K562 (cell line): Measurements from ENCODE around the gene RNF144A. TPM values are rescaled to one million over a fixed set of nuclear protein-coding genes. Genes with fewer than 3 reads are reported as not detected.

ENCODE experiments used
- ARID1B ChIP-seq: fragments of 450-650 bp; IDR thresholded peaks from 2 replicates; pipeline ENCODE4 v1.6.1; 2016; ENCODE audit warnings: antibody characterized with exemption, mild to moderate bottlenecking, inconsistent platforms
- ASH1L ChIP-seq: fragments of 450-650 bp; IDR thresholded peaks from 2 replicates; pipeline ENCODE4 v1.6.1; 2018; ENCODE audit warnings: borderline replicate concordance, mild to moderate bottlenecking, low read depth; ENCODE audit not compliant: partially characterized antibody
- CREB5 ChIP-seq: fragments of 250-450 bp; sonication (Bioruptor Pico); IDR thresholded peaks from 2 replicates; pipeline ENCODE4 v1.5.0; 2020; ENCODE audit warnings: mild to moderate bottlenecking
- CTCF ChIP-seq, 3 experiments: IDR thresholded peaks in 2 of 3; conservative IDR thresholded peaks in 1 of 3; 2 replicates each; pipeline ENCODE4 v1.5.1; 2011 to 2012; ENCODE audit warnings: low read length in 3 of 3, mild to moderate bottlenecking in 3 of 3, control low read depth in 2 of 3, improper control_type of control experiment in 1 of 3, inconsistent platforms in 1 of 3, low read depth in 1 of 3, mixed read lengths in 1 of 3, moderate library complexity in 1 of 3; ENCODE audit not compliant: insufficient read depth in 2 of 3
- DLX4 ChIP-seq: fragments of 250-450 bp; sonication (Bioruptor Pico); IDR thresholded peaks from 2 replicates; pipeline ENCODE4 v1.6.1; 2021; ENCODE audit warnings: mild to moderate bottlenecking
- FOXJ3 ChIP-seq: sonication (generic); formaldehyde crosslinking; IDR thresholded peaks from 2 replicates; pipeline ENCODE4 v1.4.0; 2020; ENCODE audit warnings: mild to moderate bottlenecking, missing genetic modification reagents
- OTX1 ChIP-seq: fragments of 450-650 bp; formaldehyde crosslinking; IDR thresholded peaks from 2 replicates; pipeline ENCODE4 v1.4.0; 2022; ENCODE audit warnings: mild to moderate bottlenecking
- PCBP1 ChIP-seq: fragments of 200-400 bp; formaldehyde crosslinking; IDR thresholded peaks from 2 replicates; pipeline ENCODE4 v1.6.1; 2018; ENCODE audit warnings: mild to moderate bottlenecking, low read depth, low read length; ENCODE audit not compliant: poor library complexity, severe bottlenecking
- PHF21A ChIP-seq: fragments of 450-650 bp; IDR thresholded peaks from 2 replicates; pipeline ENCODE4 v1.6.1; 2017; ENCODE audit warnings: low read depth, borderline replicate concordance
- POLR2H ChIP-seq: IDR thresholded peaks from 2 replicates; pipeline ENCODE4 v1.6.1; 2016; ENCODE audit warnings: missing genetic modification characterization, low read depth, mild to moderate bottlenecking, control low read depth, missing compliant biosample characterization, moderate library complexity
- RBFOX2 ChIP-seq: fragments of 200-400 bp; formaldehyde crosslinking; IDR thresholded peaks from 2 replicates; pipeline ENCODE4 v1.6.1; 2017; ENCODE audit warnings: low read depth, mild to moderate bottlenecking, low read length, moderate library complexity
- RBM17 ChIP-seq: fragments of 200-400 bp; formaldehyde crosslinking; IDR thresholded peaks from 2 replicates; pipeline ENCODE4 v1.6.1; 2017; ENCODE audit warnings: low read depth, mild to moderate bottlenecking, low read length, borderline replicate concordance
- SMARCA4 ChIP-seq: fragments of 450-650 bp; IDR thresholded peaks from 2 replicates; pipeline ENCODE4 v1.6.1; 2016
- SMARCA5 ChIP-seq: fragments of 450-650 bp; IDR thresholded peaks from 2 replicates; pipeline ENCODE4 v1.6.1; 2016
- SMARCE1 ChIP-seq: fragments of 450-650 bp; IDR thresholded peaks from 2 replicates; pipeline ENCODE4 v1.7.1; 2016; ENCODE audit warnings: mild to moderate bottlenecking
- TCF15 ChIP-seq: fragments of 250-450 bp; sonication (Bioruptor Pico); IDR thresholded peaks from 2 replicates; pipeline ENCODE4 v1.8.0; 2022; ENCODE audit warnings: moderate library complexity, mild to moderate bottlenecking, inconsistent platforms
- XRCC4 ChIP-seq: IDR thresholded peaks from one replicate; pipeline ENCODE4 v1.6.1; 2011; ENCODE audit not compliant: insufficient read depth, insufficient read length; ENCODE audit errors: extremely low read depth
- ZNF165 ChIP-seq: fragments of 250-450 bp; sonication (Bioruptor Pico); IDR thresholded peaks from 2 replicates; pipeline ENCODE4 v1.4.0; 2020; ENCODE audit warnings: borderline replicate concordance
- ZNF253 ChIP-seq: fragments of 250-450 bp; sonication (Bioruptor Pico); conservative IDR thresholded peaks from 2 replicates; pipeline ENCODE4 v1.6.1; 2021; ENCODE audit warnings: mild to moderate bottlenecking
- polyA plus RNA-seq, 8 experiments: library from polyadenylated mRNA; depleted of rRNA in 4 of 8; stranded (reverse) in 5 of 8; unstranded in 3 of 8; fragments of >200 nt; fragmentation: Nextera tagmentation in 2 of 8; fragmentation: Illumina TruSeq in 1 of 8; extraction: Ambion mirVana in 2 of 8; extraction: Trizol in 1 of 8; gene quantifications; 2 replicates each; pipeline versions ENCODE4 v1.2.1 to v1.2.3, GENCODE V29; 2011 to 2014; ENCODE audit warnings: inconsistent platforms in 1 of 8, missing spikeins in 1 of 8
- total RNA-seq, 7 experiments: library from RNA; depleted of rRNA in 6 of 7; stranded (reverse); fragments of >200 nt in 6 of 7; fragmentation: Illumina TruSeq in 2 of 7; extraction: Trizol in 2 of 7; gene quantifications; 2 replicates each; pipeline versions ENCODE4 v1.2.1 to v1.2.3, GENCODE V29; 2011 to 2021; ENCODE audit warnings: low replicate concordance in 1 of 7

Gene RNF144A
- total and polyA plus RNA-seq, 9 of the 15 experiments (the other 6 are each of a cell fraction or from before 2014, with no cell fraction given) = 0.96 to 11.3 (median 6.2) TPM

- TF ChIP-seq ASH1L (no peak), DLX4 (CRISPR knock-in tag) (no peak), RBFOX2 (no peak), POLR2H (0 out of 2 replicates have a peak, but pooled peaks have one; percentile 25), PHF21A (no peak), SMARCA4 (peak; percentile 41; the same call in 1 of the 2 replicates), ZNF165 (CRISPR knock-in tag) (no peak), CREB5 (CRISPR knock-in tag) (no peak), OTX1 (CRISPR knock-in tag) (no peak), ZNF253 (CRISPR knock-in tag) (no peak), SMARCA5 (no peak), PCBP1 (no peak), TCF15 (CRISPR knock-in tag) (no peak), RBM17 (no peak), CTCF (IDR thresholded peaks at IDR 0.05 in 2 of 3, conservative IDR thresholded peaks at IDR 0.05 in 1 of 3; ENCODE audit: insufficient read depth in 2 of 3, low read depth in 1 of 3, low read length in 3 of 3) (no peak), SMARCE1 (peak; percentile 69; the same call in 1 of the 2 replicates), ARID1B (peak; percentile 44), XRCC4 (no peak), FOXJ3 (no peak)
Measured at GRCh38 chr2:6946722-6947121, 29.5 kb downstream of the RNF144A start (continued).
